ENCODE measurements around the gene GRIA1. TPM values are rescaled to one million over a fixed set of nuclear protein-coding genes. Genes with fewer than 3 reads are reported as not detected.

GRIA1 gene
- total and polyA plus RNA-seq, 2 of the 13 experiments (the other 11 are each of a cell fraction or from before 2014, with no cell fraction given) = not detected

GRCh38 chr5:153530357-153531143 lies 40.1 kb downstream of the GRIA1 start:
- in situ Hi-C loops (cut with HindIII; ENCODE audit: extremely low pct_ligation_motif_present, low pct_unique_long_range_greater_than_20kb) (no loop called here), intact Hi-C loops (cut with micrococcal nuclease; ENCODE audit: unreplicated experiment) (no loop called here)
- H4K20me1 ChIP-seq (ENCODE audit: insufficient read depth, low read length) = no peaks in the 10 kb centered on the region
- 15% methylated on average over 4 of the region's 4 CpGs for WGBS (ENCODE audit: low lambda C conversion rate)
- no peaks in the 10 kb centered on the region for H3K4me1 ChIP-seq (ENCODE audit: insufficient read depth, low read length)
- TF ChIP-seq HNRNPL (IDR thresholded peaks at IDR 0.05; ENCODE audit: low read depth, low read length) (no peak), CCDC6 (CRISPR knock-in tag; IDR thresholded peaks at IDR 0.05) (no peak), RAD51 (IDR thresholded peaks at IDR 0.05; ENCODE audit: borderline replicate concordance) (no peak), MED13 (CRISPR knock-in tag; IDR thresholded peaks at IDR 0.05) (no peak), TSC22D2 (CRISPR knock-in tag; IDR thresholded peaks at IDR 0.05; ENCODE audit: borderline replicate concordance) (no peak), KLF13 (CRISPR knock-in tag; IDR thresholded peaks at IDR 0.05) (no peak), ZNF772 (CRISPR knock-in tag; IDR thresholded peaks at IDR 0.05) (no peak), ZC3H4 (CRISPR knock-in tag; IDR thresholded peaks at IDR 0.05; ENCODE audit: borderline replicate concordance) (no peak), PTBP1 (IDR thresholded peaks at IDR 0.05; ENCODE audit: low read depth, low read length, poor library complexity, severe bottlenecking) (no peak), HNRNPH1 (optimal IDR thresholded peaks at IDR 0.05; ENCODE audit: low read depth, low read length) (no peak), IKZF4 (CRISPR knock-in tag; IDR thresholded peaks at IDR 0.05; ENCODE audit: borderline replicate concordance, low read depth, not compliant biosample characterization) (no peak), MBD4 (IDR thresholded peaks at IDR 0.05; ENCODE audit: borderline replicate concordance, low read length) (no peak), TIGD3 (CRISPR knock-in tag; IDR thresholded peaks at IDR 0.05; ENCODE audit: borderline replicate concordance) (no peak), MED8 (CRISPR knock-in tag; IDR thresholded peaks at IDR 0.05; ENCODE audit: insufficient replicate concordance) (no peak), ZNF660 (CRISPR knock-in tag; IDR thresholded peaks at IDR 0.05; ENCODE audit: borderline replicate concordance, low read depth) (no peak), ZNF225 (CRISPR knock-in tag; IDR thresholded peaks at IDR 0.05) (no peak), SIN3A (IDR thresholded peaks at IDR 0.05; ENCODE audit: borderline replicate concordance, low read depth, low read length) (no peak), JUN (CRISPR knock-in tag; IDR thresholded peaks at IDR 0.05) (no peak)
- ATAC-seq (no peak), DNase-seq (ENCODE audit: low spot score) (no peak), FAIRE-seq (no peak)
- no peaks in the 10 kb centered on the region for H3K36me3 ChIP-seq (replicated peaks in 1 of 2; ENCODE audit: control insufficient read depth in 1 of 2, insufficient read depth in 2 of 2, low read length in 2 of 2)
- POLR2A ChIA-PET = no interaction called here
- no peak overlapping the region for H3K27ac ChIP-seq (ENCODE audit: extremely low read length, insufficient read depth, low read length)
- H3K4me2 ChIP-seq (ENCODE audit: low read depth, low read length) = no peak overlapping the region
- H3K9ac ChIP-seq (ENCODE audit: insufficient read depth, low read depth, low read length) = no peak overlapping the region
- H3K79me2 ChIP-seq (ENCODE audit: insufficient read depth, low read length) = no peaks in the 10 kb centered on the region
- H3K27me3 ChIP-seq (ENCODE audit: control insufficient read depth in 1 of 2, insufficient read depth in 2 of 2, low read length in 2 of 2) = no peaks in the 10 kb centered on the region; a peak in 1 of 5 replicates
- no peak overlapping the region for H3K4me3 ChIP-seq (replicated peaks in 1 of 3; ENCODE audit: insufficient read depth in 1 of 3, low read depth in 2 of 3, low read length in 3 of 3)
- no TSS peak for BruUV-seq (replicated peaks)
- CTCF ChIA-PET (ENCODE audit: low intra/inter-chr PET ratio, low total read pairs) = no interaction called here
- H3K9me3 ChIP-seq (ENCODE audit: low read length) = no peaks in the 10 kb centered on the region
- no peak overlapping the region for H2AFZ ChIP-seq (ENCODE audit: low read length)
